BE2C (cell line): ENCODE measurements around the gene RHBDF1.

Source experiments
- DNase-seq: peaks from one replicate; pipeline ENCODE4 v3.0.0-alpha.2; 2020
- H3K27me3 ChIP-seq: fragments of 250-450 bp; sonication (Bioruptor Pico); 2 replicates; pipeline ENCODE4 v1.5.1; 2020; ENCODE audit warnings: mild to moderate bottlenecking
- H3K36me3 ChIP-seq: fragments of 250-450 bp; sonication (Bioruptor Pico); 2 replicates; pipeline ENCODE4 v1.5.1; 2020; ENCODE audit warnings: mild to moderate bottlenecking
- H3K4me1 ChIP-seq: fragments of 250-450 bp; sonication (Bioruptor Pico); 2 replicates; pipeline ENCODE4 v1.5.1; 2020
- H3K4me3 ChIP-seq: 2 replicates; pipeline ENCODE4 v1.5.1; 2011; ENCODE audit warnings: low read depth, low read length
- H3K9me3 ChIP-seq: fragments of 250-450 bp; sonication (Bioruptor Pico); 2 replicates; pipeline ENCODE4 v1.5.1; 2020
- TF ChIP-seq, protein P1 (sequence below): IDR thresholded peaks from 2 replicates; pipeline ENCODE4 v1.5.1; 2012; ENCODE audit warnings: mild to moderate bottlenecking, low read depth, low read length

Gene RHBDF1

DNA sequence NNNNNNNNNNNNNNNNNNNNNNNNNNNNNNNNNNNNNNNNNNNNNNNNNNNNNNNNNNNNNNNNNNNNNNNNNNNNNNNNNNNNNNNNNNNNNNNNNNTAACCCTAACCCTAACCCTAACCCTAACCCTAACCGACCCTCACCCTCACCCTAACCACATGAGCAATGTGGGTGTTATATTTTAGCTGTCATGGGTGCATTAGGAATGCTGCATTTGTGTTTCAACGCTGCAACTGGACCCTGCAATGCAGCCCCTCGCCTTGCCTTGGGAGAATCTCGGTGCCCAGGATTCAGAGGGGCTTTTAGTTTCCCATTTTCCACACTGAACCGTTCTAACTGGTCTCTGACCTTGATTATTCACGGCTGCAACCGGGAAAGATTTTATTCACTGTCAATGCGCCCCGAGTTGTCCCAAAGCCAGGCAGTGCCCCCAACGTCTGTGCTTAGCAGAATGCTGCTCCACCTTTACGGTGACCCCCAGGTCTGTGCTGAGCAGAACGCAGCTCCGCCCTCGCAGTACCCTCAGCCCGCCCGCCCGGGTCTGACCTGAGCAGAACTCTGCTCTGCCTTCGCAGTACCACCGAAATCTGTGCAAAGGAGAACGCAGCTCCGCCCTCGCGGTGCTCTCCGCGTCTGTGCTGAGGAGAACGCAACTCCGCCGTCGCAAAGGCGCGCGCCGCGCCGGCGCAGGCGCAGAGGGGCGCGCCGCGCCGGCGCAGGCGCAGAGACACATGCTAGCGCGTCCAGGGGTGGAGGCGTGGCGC is 62.3 kb downstream of the RHBDF1 start:
- Histone ChIP-seq H3K9me3 (no peaks in the 10 kb centered on the region), H3K4me3 (peak overlapping the region; percentile 40), H3K36me3 (no peaks in the 10 kb centered on the region), H3K4me1 (no peaks in the 10 kb centered on the region), H3K27me3 (no peaks in the 10 kb centered on the region)
- TF ChIP-seq, protein P1, sequence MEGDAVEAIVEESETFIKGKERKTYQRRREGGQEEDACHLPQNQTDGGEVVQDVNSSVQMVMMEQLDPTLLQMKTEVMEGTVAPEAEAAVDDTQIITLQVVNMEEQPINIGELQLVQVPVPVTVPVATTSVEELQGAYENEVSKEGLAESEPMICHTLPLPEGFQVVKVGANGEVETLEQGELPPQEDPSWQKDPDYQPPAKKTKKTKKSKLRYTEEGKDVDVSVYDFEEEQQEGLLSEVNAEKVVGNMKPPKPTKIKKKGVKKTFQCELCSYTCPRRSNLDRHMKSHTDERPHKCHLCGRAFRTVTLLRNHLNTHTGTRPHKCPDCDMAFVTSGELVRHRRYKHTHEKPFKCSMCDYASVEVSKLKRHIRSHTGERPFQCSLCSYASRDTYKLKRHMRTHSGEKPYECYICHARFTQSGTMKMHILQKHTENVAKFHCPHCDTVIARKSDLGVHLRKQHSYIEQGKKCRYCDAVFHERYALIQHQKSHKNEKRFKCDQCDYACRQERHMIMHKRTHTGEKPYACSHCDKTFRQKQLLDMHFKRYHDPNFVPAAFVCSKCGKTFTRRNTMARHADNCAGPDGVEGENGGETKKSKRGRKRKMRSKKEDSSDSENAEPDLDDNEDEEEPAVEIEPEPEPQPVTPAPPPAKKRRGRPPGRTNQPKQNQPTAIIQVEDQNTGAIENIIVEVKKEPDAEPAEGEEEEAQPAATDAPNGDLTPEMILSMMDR = no peak
- DNase-seq = no peak
